RWPE2 (cell line): ENCODE data around the gene CDYL2.

Experiments
- ATAC-seq: fragments of 200-7000 bp; cut with Tn5 transposase; 3 replicates; pipeline ENCODE4 v1.9.1; 2021; ENCODE audit warnings: low read depth
- DNase-seq: peaks from one replicate; pipeline ENCODE4 v3.0.0-alpha.2; 2020; ENCODE audit warnings: low spot score
- H3K27ac ChIP-seq: fragments of 450-650 bp; 2 replicates; pipeline ENCODE4 v1.5.1; 2017; ENCODE audit warnings: mild to moderate bottlenecking; ENCODE audit not compliant: poor library complexity, severe bottlenecking
- H3K27me3 ChIP-seq: fragments of 250-450 bp; sonication (Bioruptor Pico); 2 replicates; pipeline ENCODE4 v1.5.1; 2021; ENCODE audit warnings: mild to moderate bottlenecking, moderate library complexity; ENCODE audit not compliant: insufficient read depth, poor library complexity, severe bottlenecking
- H3K36me3 ChIP-seq: fragments of 250-450 bp; sonication (Bioruptor Pico); 2 replicates; pipeline ENCODE4 v1.5.1; 2020; ENCODE audit warnings: low read depth, mild to moderate bottlenecking, moderate library complexity
- H3K4me1 ChIP-seq: fragments of 250-450 bp; sonication (Bioruptor Pico); 2 replicates; pipeline ENCODE4 v1.5.1; 2021; ENCODE audit warnings: mild to moderate bottlenecking, moderate library complexity; ENCODE audit not compliant: insufficient read depth, poor library complexity, severe bottlenecking
- H3K4me3 ChIP-seq: fragments of 250-450 bp; sonication (Bioruptor Pico); 2 replicates; pipeline ENCODE4 v1.5.1; 2021; ENCODE audit warnings: mild to moderate bottlenecking, moderate library complexity; ENCODE audit not compliant: severe bottlenecking
- H3K9me3 ChIP-seq: fragments of 250-450 bp; sonication (Bioruptor Pico); 2 replicates; pipeline ENCODE4 v1.5.1; 2021; ENCODE audit warnings: mild to moderate bottlenecking, moderate library complexity; ENCODE audit not compliant: severe bottlenecking
- CTCF ChIP-seq: fragments of 450-650 bp; IDR thresholded peaks from one replicate; pipeline ENCODE4 v1.5.1; 2017; ENCODE audit warnings: mild to moderate bottlenecking, moderate library complexity; ENCODE audit not compliant: poor library complexity, severe bottlenecking

The CDYL2 gene

GRCh38 chr16:80751167-80751566 is 53.2 kb downstream of the CDYL2 start:
- no peak for ATAC-seq
- no peak for DNase-seq
- no peaks in the 10 kb centered on the region for H3K27me3 ChIP-seq
- H3K4me3 ChIP-seq = no peak overlapping the region
- H3K27ac ChIP-seq = no peak overlapping the region
- TF ChIP-seq CTCF = no peak
- no peaks in the 10 kb centered on the region for H3K9me3 ChIP-seq
- no peaks in the 10 kb centered on the region for H3K36me3 ChIP-seq
- H3K4me1 ChIP-seq = no peaks in the 10 kb centered on the region

- DNase-seq = no peak
- no peak overlapping the region for H3K4me3 ChIP-seq
- H3K27me3 ChIP-seq = no peaks in the 10 kb centered on the region
- no peaks in the 10 kb centered on the region for H3K36me3 ChIP-seq
- H3K9me3 ChIP-seq = peaks cover 2% of the 10 kb centered on the region
- no peak for ATAC-seq
- no peak for TF ChIP-seq CTCF
- H3K4me1 ChIP-seq = no peaks in the 10 kb centered on the region
- H3K27ac ChIP-seq = no peak overlapping the region
Observed at GRCh38 chr16:80746231-80746630, 58.2 kb downstream of the CDYL2 start.

GRCh38 chr16:80744856-80745255 is 59.5 kb downstream of the CDYL2 start:
- Histone ChIP-seq H3K36me3 (no peaks in the 10 kb centered on the region), H3K27me3 (no peaks in the 10 kb centered on the region), H3K27ac (no peak overlapping the region), H3K4me1 (no peaks in the 10 kb centered on the region), H3K4me3 (no peak overlapping the region), H3K9me3 (peaks cover 7% of the 10 kb centered on the region)
- DNase-seq (no peak), ATAC-seq (no peak)
- TF ChIP-seq CTCF = no peak

- ATAC-seq (no peak), DNase-seq (no peak)
- H3K9me3 ChIP-seq = peaks cover 7% of the 10 kb centered on the region
- no peak overlapping the region for H3K4me3 ChIP-seq
- no peak for TF ChIP-seq CTCF
- no peak overlapping the region for H3K27ac ChIP-seq
- H3K4me1 ChIP-seq = no peaks in the 10 kb centered on the region
- H3K27me3 ChIP-seq = no peaks in the 10 kb centered on the region
- H3K36me3 ChIP-seq = no peaks in the 10 kb centered on the region
Observed at GRCh38 chr16:80743772-80744171, 60.6 kb downstream of the CDYL2 start.

DNA sequence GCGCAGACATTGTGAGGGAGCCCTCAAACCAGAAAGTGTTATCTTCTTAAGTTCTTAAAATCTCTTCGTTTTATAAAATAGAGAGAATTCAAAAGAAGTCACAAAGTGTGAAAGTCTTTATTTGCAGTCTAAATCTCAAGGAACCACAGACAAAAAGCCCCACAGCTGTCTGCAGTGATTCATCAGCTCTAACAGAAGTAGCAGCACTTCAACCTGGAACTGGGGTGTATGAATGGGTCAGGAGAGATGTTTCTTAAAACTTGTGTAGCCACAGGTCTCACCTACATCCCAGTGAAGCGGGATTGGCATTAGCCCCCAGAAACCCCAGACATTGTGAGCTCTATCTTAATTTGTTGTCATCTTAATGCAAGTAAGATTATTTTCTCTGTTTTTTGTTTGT is 61.1 kb downstream of the CDYL2 start:
- Histone ChIP-seq H3K4me3 (no peak overlapping the region), H3K36me3 (no peaks in the 10 kb centered on the region), H3K27me3 (no peaks in the 10 kb centered on the region), H3K9me3 (peaks cover 7% of the 10 kb centered on the region), H3K27ac (no peak overlapping the region), H3K4me1 (no peaks in the 10 kb centered on the region)
- ATAC-seq (no peak), DNase-seq (no peak)
- TF ChIP-seq CTCF = no peak
